MCF 10A (cell line): Measurements from ENCODE around the gene SCART1. TPM values are rescaled to one million over a fixed set of nuclear protein-coding genes. Genes with fewer than 3 reads are reported as not detected.

Experiments used
- BruUV-seq: library from RNA; stranded (reverse); fragments of 400-500 nt; replicated peaks from 2 replicates; lab custom pipeline; 2021; lab: Mats Ljungman, UMichigan
- CTCF ChIA-PET: fragments of 300-600 bp; sonication (Branson Sonifier 250); formaldehyde crosslinking; extraction: SDS; loops from one replicate; lab custom pipeline; 2021; ENCODE audit warnings: antibody characterized with exemption, inconsistent platforms; lab: Yijun Ruan, JAX
- POLR2A ChIA-PET: fragments of 300-600, 350-650 bp; sonication (Branson Sonifier 250); formaldehyde crosslinking; extraction: SDS; loops from one replicate; lab custom pipeline; 2020; ENCODE audit warnings: antibody characterized with exemption, inconsistent platforms; lab: Yijun Ruan, JAX
- DNase-seq: peaks from one replicate; pipeline ENCODE4 v3.0.0-alpha.2; 2018; ENCODE audit not compliant: unreplicated experiment
- H3K27ac Mint-ChIP-seq: one replicate; pipeline ENCODE4 v1.8.0; 2022; ENCODE audit warnings: mild to moderate bottlenecking, low read depth, mixed read lengths; ENCODE audit not compliant: unreplicated experiment
- H3K27me3 Mint-ChIP-seq: one replicate; pipeline ENCODE4 v1.8.0; 2022; ENCODE audit warnings: mixed read lengths; ENCODE audit not compliant: insufficient read depth, unreplicated experiment
- H3K36me3 Mint-ChIP-seq: one replicate; pipeline ENCODE4 v1.8.0; 2022; ENCODE audit warnings: mild to moderate bottlenecking, moderate library complexity, mixed read lengths; ENCODE audit not compliant: insufficient read depth, unreplicated experiment
- H3K4me1 Mint-ChIP-seq: one replicate; pipeline ENCODE4 v1.8.0; 2022; ENCODE audit warnings: mixed read lengths; ENCODE audit not compliant: insufficient read depth, unreplicated experiment
- H3K4me3 Mint-ChIP-seq: one replicate; pipeline ENCODE4 v1.8.0; 2022; ENCODE audit warnings: mild to moderate bottlenecking, moderate library complexity, mixed read lengths; ENCODE audit not compliant: unreplicated experiment
- H3K9me3 Mint-ChIP-seq: one replicate; pipeline ENCODE4 v1.8.0; 2022; ENCODE audit warnings: mixed read lengths; ENCODE audit not compliant: unreplicated experiment
- intact Hi-C: fragments of 100-400 bp; cut with micrococcal nuclease; formaldehyde crosslinking; loops from 2 replicates; pipeline ENCODE4 v1.14.1; 2022
- total RNA-seq: library from RNA; stranded (reverse); gene quantifications from 2 replicates; pipeline ENCODE4 v1.2.3, GENCODE V29; 2022
- TF ChIP-seq, protein P1 (sequence below): fragments of 200-600 bp; IDR thresholded peaks from one replicate; pipeline ENCODE4 v1.8.0; 2022; ENCODE audit warnings: antibody characterized with exemption, mild to moderate bottlenecking; ENCODE audit not compliant: unreplicated experiment

Gene SCART1
- total RNA-seq, 1 experiment from 2014 or later = 0.93 TPM

DNA sequence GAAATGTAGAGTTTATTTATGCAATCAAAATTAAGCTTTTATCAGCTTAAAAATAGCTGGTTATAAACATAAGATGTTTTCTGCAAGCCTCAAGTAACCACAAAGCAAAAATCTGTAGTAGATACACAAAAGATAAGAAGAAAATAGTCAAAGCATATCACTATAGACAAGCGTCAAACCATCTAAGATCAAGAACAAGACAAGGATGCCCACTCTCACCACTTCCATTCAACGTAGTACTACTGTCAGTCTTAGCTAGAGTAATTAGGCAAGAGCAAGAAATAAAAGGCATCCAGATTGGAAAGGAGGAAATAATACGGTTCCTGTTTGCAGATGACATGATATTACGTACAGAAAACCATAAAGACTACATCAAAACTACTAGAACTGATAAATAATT, 56.0 kb downstream of the SCART1 start:
- no peak overlapping the region for H3K27ac Mint-ChIP-seq
- ChIA-PET POLR2A (no interaction called here), CTCF (no interaction called here)
- H3K4me3 Mint-ChIP-seq = no peak overlapping the region
- H3K9me3 Mint-ChIP-seq = no peaks in the 10 kb centered on the region
- TF ChIP-seq, protein P1, sequence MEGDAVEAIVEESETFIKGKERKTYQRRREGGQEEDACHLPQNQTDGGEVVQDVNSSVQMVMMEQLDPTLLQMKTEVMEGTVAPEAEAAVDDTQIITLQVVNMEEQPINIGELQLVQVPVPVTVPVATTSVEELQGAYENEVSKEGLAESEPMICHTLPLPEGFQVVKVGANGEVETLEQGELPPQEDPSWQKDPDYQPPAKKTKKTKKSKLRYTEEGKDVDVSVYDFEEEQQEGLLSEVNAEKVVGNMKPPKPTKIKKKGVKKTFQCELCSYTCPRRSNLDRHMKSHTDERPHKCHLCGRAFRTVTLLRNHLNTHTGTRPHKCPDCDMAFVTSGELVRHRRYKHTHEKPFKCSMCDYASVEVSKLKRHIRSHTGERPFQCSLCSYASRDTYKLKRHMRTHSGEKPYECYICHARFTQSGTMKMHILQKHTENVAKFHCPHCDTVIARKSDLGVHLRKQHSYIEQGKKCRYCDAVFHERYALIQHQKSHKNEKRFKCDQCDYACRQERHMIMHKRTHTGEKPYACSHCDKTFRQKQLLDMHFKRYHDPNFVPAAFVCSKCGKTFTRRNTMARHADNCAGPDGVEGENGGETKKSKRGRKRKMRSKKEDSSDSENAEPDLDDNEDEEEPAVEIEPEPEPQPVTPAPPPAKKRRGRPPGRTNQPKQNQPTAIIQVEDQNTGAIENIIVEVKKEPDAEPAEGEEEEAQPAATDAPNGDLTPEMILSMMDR = no peak
- no peaks in the 10 kb centered on the region for H3K4me1 Mint-ChIP-seq
- DNase-seq = no peak
- BruUV-seq = no TSS peak
- intact Hi-C loops = no loop called here
- peaks cover 70% of the 10 kb centered on the region for H3K27me3 Mint-ChIP-seq
- H3K36me3 Mint-ChIP-seq = no peaks in the 10 kb centered on the region

DNA sequence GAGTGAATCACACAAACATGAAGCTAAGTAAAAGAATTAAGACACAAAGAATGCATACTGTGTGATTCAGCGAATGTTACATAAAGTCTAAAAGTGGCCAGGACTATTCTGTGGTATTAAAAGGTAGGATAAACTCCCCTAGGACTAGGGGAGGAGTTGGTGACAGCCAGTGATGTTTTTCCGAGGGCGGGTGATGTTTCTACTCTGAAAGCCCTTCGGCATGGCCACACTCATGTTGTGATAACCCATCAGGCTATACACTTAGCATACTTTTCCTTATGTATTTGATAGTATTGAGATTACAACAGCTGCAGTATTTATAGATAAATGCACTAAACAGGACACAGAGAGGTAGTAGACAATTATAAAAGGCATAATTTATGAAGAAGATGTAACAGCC, 57.7 kb downstream of the SCART1 start:
- Mint-ChIP-seq H3K27ac (no peak overlapping the region), H3K4me3 (no peak overlapping the region), H3K27me3 (peaks cover 81% of the 10 kb centered on the region), H3K4me1 (no peaks in the 10 kb centered on the region), H3K36me3 (no peaks in the 10 kb centered on the region), H3K9me3 (no peaks in the 10 kb centered on the region)
- TF ChIP-seq, protein P1 = no peak
- intact Hi-C loops = no loop called here
- no TSS peak for BruUV-seq
- DNase-seq = no peak
- POLR2A ChIA-PET = interaction anchor here (0.6 kb wide), 1 partner anchor 21 kb away, joined by 5 read pairs; no protein-coding TSS in a partner anchor
- CTCF ChIA-PET = no interaction called here

DNA sequence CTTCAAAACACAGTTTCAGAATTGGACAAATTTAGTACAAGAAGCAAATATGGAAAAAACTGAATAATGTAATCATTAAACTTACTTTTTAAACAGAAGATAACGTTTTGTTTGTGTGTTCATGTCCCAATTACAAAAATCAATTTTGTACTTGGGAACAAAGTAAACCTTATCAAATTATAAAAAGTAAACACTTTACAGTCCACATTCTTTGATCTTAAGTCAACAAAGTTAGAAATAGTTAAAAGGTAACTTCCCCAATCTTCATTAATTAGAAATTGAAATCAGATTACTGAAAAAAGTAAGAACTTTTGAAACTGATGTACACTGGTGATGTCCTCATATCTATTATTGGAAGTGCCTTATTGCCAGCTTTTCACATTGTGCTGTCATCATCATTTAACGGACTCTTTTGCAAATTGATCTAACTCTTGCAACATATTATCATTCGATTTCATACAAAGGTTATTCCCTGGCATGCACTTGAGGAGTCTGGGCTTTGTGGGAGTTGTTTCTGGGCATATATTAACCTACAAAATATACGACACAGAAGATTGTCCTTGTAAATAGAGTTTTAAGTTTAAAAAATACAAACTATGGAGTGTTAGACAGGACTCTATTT, 58.3 kb downstream of the SCART1 start:
- BruUV-seq = no TSS peak
- DNase-seq = no peak
- no peaks in the 10 kb centered on the region for H3K36me3 Mint-ChIP-seq
- H3K4me3 Mint-ChIP-seq = no peak overlapping the region
- POLR2A ChIA-PET = no interaction called here
- H3K9me3 Mint-ChIP-seq = no peaks in the 10 kb centered on the region
- no peak overlapping the region for H3K27ac Mint-ChIP-seq
- H3K27me3 Mint-ChIP-seq = peaks cover 87% of the 10 kb centered on the region
- intact Hi-C loops = no loop called here
- CTCF ChIA-PET = no interaction called here
- no peaks in the 10 kb centered on the region for H3K4me1 Mint-ChIP-seq
- TF ChIP-seq, protein P1 = no peak

DNA sequence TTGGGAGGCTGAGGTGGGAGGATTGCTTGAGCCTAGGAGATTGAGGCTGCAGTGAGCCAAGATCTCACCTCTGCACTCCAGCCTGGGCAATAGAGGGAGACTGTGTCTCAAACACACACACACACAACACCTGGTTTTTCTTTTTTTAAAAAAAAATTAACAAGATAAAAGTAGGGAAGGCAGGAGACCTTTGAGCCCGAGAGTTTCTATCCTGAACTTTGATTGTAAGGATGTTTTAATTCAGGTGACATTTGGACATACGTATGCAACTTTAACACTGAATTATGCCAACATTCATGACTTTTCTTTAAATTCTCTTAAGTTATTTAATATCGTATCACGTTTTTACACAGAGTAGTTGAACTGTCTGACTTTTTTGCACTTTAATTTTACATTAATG, 61.7 kb downstream of the SCART1 start:
- ChIA-PET CTCF (interaction anchor here (0.8 kb wide), 1 partner anchor 91 kb away, joined by 4 read pairs; no protein-coding TSS in a partner anchor), POLR2A (no interaction called here)
- Mint-ChIP-seq H3K27ac (no peak overlapping the region), H3K27me3 (peaks cover 68% of the 10 kb centered on the region), H3K4me1 (no peaks in the 10 kb centered on the region), H3K4me3 (no peak overlapping the region), H3K9me3 (peaks cover 9% of the 10 kb centered on the region), H3K36me3 (no peaks in the 10 kb centered on the region)
- TF ChIP-seq, protein P1 = no peak
- no TSS peak for BruUV-seq
- DNase-seq = no peak
- intact Hi-C loops = no loop called here
